Measurements from ENCODE around the gene CCDC102A.

CCDC102A gene

GRCh38 chr16:57531635-57532265 is 4.6 kb downstream of the CCDC102A start:
- no peaks in the 10 kb centered on the region for H3K9me3 ChIP-seq
- H3K27me3 ChIP-seq = no peaks in the 10 kb centered on the region
- peaks cover 74% of the 10 kb centered on the region for H3K4me1 ChIP-seq
- H3K4me2 ChIP-seq = peak overlapping the region; percentile 83
- peaks cover 13% of the 10 kb centered on the region; the same call in 1 of the 2 replicates for H3K36me3 ChIP-seq
- no peaks in the 10 kb centered on the region for H4K20me1 ChIP-seq
- TF ChIP-seq Cebpa-rat (IDR thresholded peaks at IDR 0.05) = no peak
- H3K4me3 ChIP-seq = no peak overlapping the region
- H3K9ac ChIP-seq = peak overlapping the region; percentile 59; the same call in 1 of the 2 replicates
- peak overlapping the region; percentile 77; the same call in 1 of the 2 replicates for H3K27ac ChIP-seq

GRCh38 chr16:57531253-57531575 is 5.2 kb downstream of the CCDC102A start:
- H3K4me2 ChIP-seq = peak overlapping the region; percentile 83
- peaks cover 72% of the 10 kb centered on the region for H3K4me1 ChIP-seq
- peak overlapping the region; percentile 72 for H3K27ac ChIP-seq
- no peaks in the 10 kb centered on the region for H4K20me1 ChIP-seq
- H3K9ac ChIP-seq = no peak overlapping the region
- TF ChIP-seq Cebpa-rat (IDR thresholded peaks at IDR 0.05) = no peak
- no peak overlapping the region for H3K4me3 ChIP-seq
- no peaks in the 10 kb centered on the region for H3K9me3 ChIP-seq
- no peaks in the 10 kb centered on the region for H3K27me3 ChIP-seq
- peaks cover 16% of the 10 kb centered on the region for H3K36me3 ChIP-seq

GRCh38 chr16:57530522-57531252 is 5.7 kb downstream of the CCDC102A start:
- Histone ChIP-seq H4K20me1 (no peaks in the 10 kb centered on the region), H3K4me3 (peak overlapping the region; percentile 9; the same call in 1 of the 2 replicates), H3K4me2 (peak overlapping the region; percentile 83), H3K4me1 (peaks cover 71% of the 10 kb centered on the region), H3K9me3 (no peaks in the 10 kb centered on the region), H3K27ac (peak overlapping the region; percentile 72), H3K27me3 (no peaks in the 10 kb centered on the region), H3K36me3 (peaks cover 20% of the 10 kb centered on the region), H3K9ac (peak overlapping the region; percentile 52; the same call in 1 of the 2 replicates)
- no peak for TF ChIP-seq Cebpa-rat (IDR thresholded peaks at IDR 0.05)

DNA sequence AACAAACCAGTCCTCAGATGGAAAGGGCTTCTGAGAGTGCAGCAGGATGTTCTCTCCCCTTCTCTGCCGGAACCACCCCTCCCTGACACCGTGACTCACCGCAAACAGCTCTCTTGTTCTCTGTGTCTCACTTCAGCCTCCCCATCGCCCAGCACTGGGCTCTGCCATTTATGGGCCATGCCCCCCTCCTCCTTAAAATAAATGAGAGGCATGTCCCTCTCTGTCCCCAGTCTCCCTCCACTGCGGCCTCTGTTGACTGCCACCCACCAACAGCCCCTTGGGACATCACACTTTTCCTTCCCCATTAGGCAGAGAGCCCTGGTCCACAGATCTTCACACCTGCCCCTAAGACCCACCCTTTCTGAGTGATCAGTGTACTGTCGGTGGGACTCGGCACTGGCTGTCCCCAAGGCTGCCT is 6.3 kb downstream of the CCDC102A start:
- H3K36me3 ChIP-seq = peaks cover 20% of the 10 kb centered on the region
- peak overlapping the region; percentile 52; the same call in 1 of the 2 replicates for H3K9ac ChIP-seq
- no peaks in the 10 kb centered on the region for H4K20me1 ChIP-seq
- peaks cover 65% of the 10 kb centered on the region for H3K4me1 ChIP-seq
- no peak for TF ChIP-seq Cebpa-rat (IDR thresholded peaks at IDR 0.05)
- peak overlapping the region; percentile 9; the same call in 1 of the 2 replicates for H3K4me3 ChIP-seq
- no peaks in the 10 kb centered on the region for H3K9me3 ChIP-seq
- H3K27ac ChIP-seq = peak overlapping the region; percentile 72
- peak overlapping the region; percentile 83 for H3K4me2 ChIP-seq
- H3K27me3 ChIP-seq = no peaks in the 10 kb centered on the region

DNA sequence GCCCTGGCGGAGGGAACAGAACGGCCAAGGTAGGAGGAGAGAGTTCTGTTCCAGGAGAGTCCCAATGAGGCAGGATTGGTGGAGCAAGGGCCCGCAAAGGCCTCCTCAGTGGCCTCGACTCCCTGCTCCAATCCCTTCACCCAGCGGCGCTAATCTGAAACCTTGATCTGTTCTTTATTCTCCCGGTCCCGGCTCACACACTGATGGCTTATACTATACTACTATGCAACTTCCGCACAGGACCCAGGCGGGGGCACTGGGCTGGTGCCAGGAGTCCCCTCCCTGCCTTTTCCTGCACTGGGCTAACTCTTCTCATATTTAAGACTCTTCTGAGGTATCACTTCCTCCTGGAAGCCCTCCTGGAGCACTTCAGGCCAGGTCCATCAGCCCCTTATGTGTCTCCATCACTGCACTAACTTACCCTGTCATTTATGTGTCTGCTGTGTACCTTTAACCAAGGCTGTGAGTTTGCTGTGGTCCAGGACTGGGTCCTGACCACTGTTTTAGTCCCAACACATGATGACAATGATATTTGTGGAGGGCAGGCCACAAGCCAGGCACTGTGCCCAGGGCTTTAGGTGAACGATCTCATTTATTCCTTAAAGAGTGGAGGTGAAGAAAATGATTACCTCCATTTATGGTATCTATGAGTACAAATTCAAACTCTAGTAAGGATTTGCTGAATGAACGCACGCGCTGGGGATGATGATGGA is 6.8 kb downstream of the CCDC102A start:
- Histone ChIP-seq H3K36me3 (peaks cover 20% of the 10 kb centered on the region), H4K20me1 (no peaks in the 10 kb centered on the region), H3K27me3 (no peaks in the 10 kb centered on the region), H3K4me1 (peaks cover 60% of the 10 kb centered on the region), H3K4me3 (peak overlapping the region; percentile 9; the same call in 1 of the 2 replicates), H3K9me3 (no peaks in the 10 kb centered on the region), H3K27ac (peak overlapping the region; percentile 72), H3K4me2 (peak overlapping the region; percentile 83), H3K9ac (peak overlapping the region; percentile 52; the same call in 1 of the 2 replicates)
- TF ChIP-seq Cebpa-rat (IDR thresholded peaks at IDR 0.05) = no peak

- Histone ChIP-seq H3K27ac (peak overlapping the region; percentile 72), H3K9ac (peak overlapping the region; percentile 21; the same call in 1 of the 2 replicates), H3K27me3 (no peaks in the 10 kb centered on the region), H3K4me1 (peaks cover 53% of the 10 kb centered on the region), H3K9me3 (no peaks in the 10 kb centered on the region), H3K4me2 (peak overlapping the region; percentile 83), H3K36me3 (peaks cover 20% of the 10 kb centered on the region), H3K4me3 (no peak overlapping the region), H4K20me1 (no peaks in the 10 kb centered on the region)
- no peak for TF ChIP-seq Cebpa-rat (IDR thresholded peaks at IDR 0.05)
Measured at GRCh38 chr16:57528499-57529390, 7.6 kb downstream of the CCDC102A start.

DNA sequence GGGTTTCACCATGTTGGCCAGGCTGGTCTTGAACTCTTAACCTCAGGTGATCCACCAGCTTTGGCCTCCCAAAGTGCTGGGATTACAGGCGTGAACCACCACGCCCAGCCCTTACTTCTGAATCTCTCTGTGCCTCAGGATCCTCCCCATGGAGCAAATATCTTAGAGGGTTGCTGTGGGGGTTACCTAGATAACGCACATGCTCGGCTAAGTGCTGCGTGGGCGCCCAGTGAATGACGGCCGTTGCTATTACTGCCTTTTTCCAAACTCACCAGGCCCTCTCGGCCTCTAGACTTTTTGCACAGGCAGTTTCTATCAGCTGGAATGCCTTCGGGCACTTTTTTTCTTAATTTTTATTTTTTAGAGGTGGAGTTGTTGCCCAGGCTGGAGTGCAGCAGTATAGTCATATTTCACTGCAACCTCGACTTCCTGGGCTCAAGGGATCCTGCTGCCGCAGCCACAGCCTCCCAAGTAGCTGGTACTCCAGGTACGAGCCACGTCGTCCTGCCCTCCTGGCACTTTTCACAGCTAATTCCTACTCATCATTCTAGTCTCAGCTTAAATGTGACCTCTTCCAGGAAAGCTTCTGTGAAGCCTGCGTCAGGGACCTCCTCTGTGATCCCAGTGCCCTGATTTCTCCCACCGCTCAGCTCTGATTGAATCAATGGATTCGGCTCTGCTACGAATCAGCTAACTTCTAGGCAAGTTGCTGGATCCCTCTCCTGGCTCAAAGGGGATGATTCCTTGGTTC is 8.6 kb downstream of the CCDC102A start:
- Histone ChIP-seq H3K4me3 (no peak overlapping the region), H3K27ac (no peak overlapping the region), H4K20me1 (no peaks in the 10 kb centered on the region), H3K9ac (no peak overlapping the region), H3K9me3 (no peaks in the 10 kb centered on the region), H3K27me3 (no peaks in the 10 kb centered on the region), H3K4me2 (no peak overlapping the region), H3K36me3 (peaks cover 20% of the 10 kb centered on the region), H3K4me1 (peaks cover 53% of the 10 kb centered on the region)
- no peak for TF ChIP-seq Cebpa-rat (IDR thresholded peaks at IDR 0.05)

- H3K4me1 ChIP-seq = peaks cover 49% of the 10 kb centered on the region
Measured at GRCh38 chr16:57527027-57527426, 9.3 kb downstream of the CCDC102A start.

More at GRCh38 chr16:57527027-57527426, 9.3 kb downstream of the CCDC102A start:
- no peaks in the 10 kb centered on the region for H4K20me1 ChIP-seq
- H3K9me3 ChIP-seq = no peaks in the 10 kb centered on the region
- no peak overlapping the region for H3K27ac ChIP-seq
- H3K4me3 ChIP-seq = no peak overlapping the region
- no peaks in the 10 kb centered on the region for H3K27me3 ChIP-seq
- TF ChIP-seq Cebpa-rat (IDR thresholded peaks at IDR 0.05) = no peak
- H3K9ac ChIP-seq = no peak overlapping the region
- no peak overlapping the region for H3K4me2 ChIP-seq
- H3K36me3 ChIP-seq = peaks cover 20% of the 10 kb centered on the region

Measured in BLaER1 (cell line).